Umbilical cord (tissue), 2 donors: ENCODE measurements around the gene FBXO41. TPM values are rescaled to one million over a fixed set of nuclear protein-coding genes. Genes with fewer than 3 reads are reported as not detected.

Source experiments
- DNase-seq: peaks from one replicate; pipeline ENCODE4 v3.0.0-alpha.2; 2015; ENCODE audit warnings: low spot score
- total RNA-seq: library from RNA; depleted of rRNA; stranded (reverse); fragments of >200 nt; gene quantifications from one replicate; pipeline ENCODE4 v1.2.3, GENCODE V29; 2014; ENCODE audit warnings: low replicate concordance; ENCODE audit not compliant: insufficient read depth

The FBXO41 gene
- total RNA-seq, 1 donor from 2014 or later = 1.2 TPM

- DNase-seq = peak; percentile 89
Measured at GRCh38 chr2:73214120-73215035, 69.9 kb downstream of the FBXO41 start, which contains the start of gene SMYD5. Gene SMYD5, plus strand, starts transcription at chr2:73214245. Its CDS starts 22 bp downstream, at chr2:73214267.

GRCh38 chr2:73212448-73213176 lies 71.7 kb downstream of the FBXO41 start:
- peak; percentile 87 for DNase-seq

GRCh38 chr2:73212098-73212447 lies 72.2 kb downstream of the FBXO41 start:
- no peak for DNase-seq

- no peak for DNase-seq
Measured at GRCh38 chr2:73210696-73211095, 73.6 kb downstream of the FBXO41 start.

GRCh38 chr2:73210019-73210418 lies 74.3 kb downstream of the FBXO41 start:
- no peak for DNase-seq

GRCh38 chr2:73208258-73208657 lies 76.0 kb downstream of the FBXO41 start:
- no peak for DNase-seq

GRCh38 chr2:73205611-73206010 lies 78.7 kb downstream of the FBXO41 start:
- DNase-seq = no peak

Other genes starting within 250 kb of the FBXO41 start
- 19.0 TPM for gene SFXN5, start 212.8 kb downstream of the FBXO41 start, total RNA-seq
- 21.4 TPM for gene RAB11FIP5, start 171.5 kb downstream of the FBXO41 start, total RNA-seq
- 3.4 TPM for gene NOTO, start 81.9 kb downstream of the FBXO41 start, total RNA-seq
- 50.1 TPM for gene SMYD5, start 70.2 kb downstream of the FBXO41 start, total RNA-seq
- 2.2 TPM for gene PRADC1, start 51.2 kb downstream of the FBXO41 start, total RNA-seq
- gene CCT7, start 50.2 kb downstream of the FBXO41 start, total RNA-seq = 111 TPM
- 1.4 TPM for gene EGR4, start 9.1 kb upstream of the FBXO41 start, total RNA-seq
- gene ALMS1, start 101.4 kb upstream of the FBXO41 start, total RNA-seq = 36.4 TPM